SK-N-MC (cell line): ENCODE data around the gene PCIF1.

Experiments
- DNase-seq: peaks from one replicate; pipeline ENCODE4 v3.0.0-alpha.2; 2011; ENCODE audit warnings: low read depth, low spot score
- H3K27ac ChIP-seq: fragments of 200-600 bp; sonication (generic); 2 replicates; pipeline ENCODE4 v1.5.1; 2016; ENCODE audit warnings: mixed run types
- H3K36me3 ChIP-seq: fragments of 200-600 bp; sonication (generic); 2 replicates; pipeline ENCODE4 v1.6.1; 2017; ENCODE audit warnings: antibody characterized with exemption, low read length, mixed read lengths; ENCODE audit not compliant: insufficient read depth
- H3K4me3 ChIP-seq: fragments of 200-600 bp; sonication (generic); 2 replicates; pipeline ENCODE4 v1.5.1; 2016
- H3K9ac ChIP-seq: fragments of 200-600 bp; sonication (generic); 2 replicates; pipeline ENCODE4 v1.8.0; 2017; ENCODE audit warnings: mixed run types, mixed read lengths; ENCODE audit not compliant: insufficient read length
- H3K9me3 ChIP-seq: fragments of 200-600 bp; sonication (generic); 2 replicates; pipeline ENCODE4 v1.6.1; 2017; ENCODE audit warnings: low read depth, mild to moderate bottlenecking, antibody characterized with exemption, low read length, moderate library complexity, mixed read lengths
- EZH2 ChIP-seq: fragments of 200-600 bp; sonication (generic); IDR thresholded peaks from one replicate; pipeline ENCODE4 v1.6.1; 2017; ENCODE audit warnings: antibody characterized with exemption
- FOXP2 ChIP-seq: optimal IDR thresholded peaks from 2 replicates; pipeline ENCODE3; 2011; ENCODE audit warnings: mild to moderate bottlenecking, moderate library complexity; ENCODE audit not compliant: insufficient read depth; ENCODE audit errors: extremely low read length, control extremely low read depth
- POLR2AphosphoS5 ChIP-seq: IDR thresholded peaks from 2 replicates; pipeline ENCODE4 v1.6.1; 2012; ENCODE audit warnings: mild to moderate bottlenecking, low read depth, low read length, borderline replicate concordance

Gene PCIF1

DNA sequence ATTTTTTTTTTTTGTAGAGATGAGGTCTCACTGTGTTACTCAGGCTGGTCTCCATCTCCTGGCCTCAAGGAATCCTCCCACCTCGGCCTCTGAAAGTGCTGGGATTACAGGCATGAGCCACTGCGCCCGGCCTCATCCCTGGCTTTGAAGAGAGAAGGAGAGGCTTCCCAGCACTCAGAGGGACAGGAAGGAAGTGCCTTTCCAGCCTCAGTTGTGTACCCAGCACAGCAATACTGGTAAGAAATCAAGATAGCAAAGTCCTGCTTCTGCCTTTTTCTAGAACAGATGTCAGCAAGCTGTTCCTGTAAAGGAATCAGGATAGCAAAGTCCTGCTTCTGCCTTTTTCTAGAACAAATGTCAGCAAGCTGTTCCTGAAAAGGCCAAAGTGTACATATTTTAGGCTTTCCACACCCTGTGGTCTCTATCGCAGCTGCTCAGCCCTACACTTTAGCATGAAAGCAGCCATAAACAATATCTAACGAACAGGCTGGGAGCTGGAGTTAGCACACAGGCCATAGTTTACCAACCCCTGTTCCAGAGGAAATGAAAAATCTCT is 16.2 kb upstream of the PCIF1 start:
- Histone ChIP-seq H3K9me3 (no peaks in the 10 kb centered on the region), H3K27ac (no peak overlapping the region), H3K4me3 (no peak overlapping the region), H3K9ac (no peak overlapping the region), H3K36me3 (no peaks in the 10 kb centered on the region)
- no peak for DNase-seq
- TF ChIP-seq EZH2 (no peak), POLR2AphosphoS5 (no peak), FOXP2 (no peak)

DNA sequence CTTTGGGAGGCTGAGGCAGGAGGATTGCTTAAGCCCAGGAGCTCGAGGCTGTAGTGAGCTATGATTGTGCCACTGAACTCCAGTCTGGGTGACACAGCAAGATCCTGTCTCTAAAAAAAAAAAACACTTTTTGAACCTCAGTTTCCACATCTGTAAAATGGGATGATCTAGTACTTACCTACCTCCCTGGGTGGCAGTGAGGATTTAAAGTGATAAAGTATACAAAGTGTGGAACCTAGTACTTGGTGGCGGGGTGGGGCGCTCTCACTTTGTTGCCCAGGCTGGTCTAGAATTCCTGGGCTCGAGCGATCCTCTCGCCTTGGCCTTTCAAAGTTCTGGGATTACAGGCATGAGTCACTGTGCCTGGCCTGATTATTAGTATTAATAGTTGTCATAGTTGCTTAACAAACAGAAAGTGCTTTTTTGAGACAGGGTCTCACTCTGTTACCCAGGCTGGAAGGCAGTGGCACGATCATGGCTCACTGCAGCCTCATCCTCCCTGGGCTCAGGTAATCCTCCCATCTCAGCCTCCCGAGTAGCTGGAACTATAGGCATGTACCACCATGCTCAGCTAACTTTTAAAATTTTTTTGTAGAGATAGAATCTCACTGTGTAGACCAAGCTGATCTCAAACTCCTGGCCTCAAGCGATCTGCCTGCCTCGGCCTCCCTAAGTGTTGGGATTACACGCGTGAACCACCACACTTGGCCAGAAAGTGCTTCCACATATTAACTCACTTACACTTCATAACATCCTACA is 15.5 kb upstream of the PCIF1 start:
- no peaks in the 10 kb centered on the region for H3K9me3 ChIP-seq
- TF ChIP-seq FOXP2 (no peak), POLR2AphosphoS5 (no peak), EZH2 (no peak)
- no peak overlapping the region for H3K9ac ChIP-seq

DNA sequence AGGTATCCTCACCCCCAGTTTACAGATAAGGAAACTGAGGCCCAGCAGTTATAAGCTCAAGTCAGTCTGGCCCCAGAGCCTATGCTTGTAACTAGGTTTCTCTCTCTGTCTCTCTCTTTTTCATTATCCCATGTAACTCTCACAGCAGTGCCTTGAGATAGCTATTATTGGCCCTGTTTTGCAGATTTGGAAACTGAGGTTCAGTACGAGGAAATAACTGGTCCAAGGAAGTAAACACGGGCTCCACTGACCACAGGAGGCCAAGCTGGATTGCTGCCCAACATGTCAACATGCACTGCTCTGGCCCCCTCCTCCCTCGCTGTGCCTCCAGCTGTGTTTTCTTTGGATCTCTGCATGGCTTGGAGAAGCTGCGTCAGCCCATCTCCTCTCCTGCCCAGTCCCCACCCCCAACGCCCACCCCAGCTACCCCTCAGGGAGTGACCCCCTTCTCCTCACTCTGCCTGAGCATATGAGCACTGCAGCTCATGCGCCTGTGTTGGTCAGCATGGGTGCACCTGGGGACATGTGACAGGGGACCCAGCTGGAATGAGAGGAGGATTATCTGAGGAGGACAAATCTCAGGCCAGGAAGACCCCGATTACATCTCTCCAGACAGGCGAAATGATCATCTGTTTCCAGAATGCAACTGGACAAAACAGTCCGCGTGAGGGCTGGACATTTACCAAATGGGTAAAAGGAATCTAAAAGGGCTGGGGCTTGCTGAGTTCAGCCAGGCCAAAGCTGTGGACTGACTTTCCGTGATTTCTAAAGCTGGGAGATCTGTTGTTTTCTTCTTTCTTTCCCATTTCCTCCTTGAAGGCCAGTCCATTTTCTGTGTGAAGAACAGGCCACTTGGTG is 14.7 kb upstream of the PCIF1 start:
- Histone ChIP-seq H3K27ac (no peak overlapping the region), H3K4me3 (no peak overlapping the region), H3K36me3 (no peaks in the 10 kb centered on the region), H3K9ac (no peak overlapping the region), H3K9me3 (no peaks in the 10 kb centered on the region)
- no peak for DNase-seq
- TF ChIP-seq FOXP2: no peak
- no peak for TF ChIP-seq POLR2AphosphoS5
- no peak for TF ChIP-seq EZH2

More for the DNA sequence above, 15.5 kb upstream of the PCIF1 start:
- DNase-seq: no peak
- Histone ChIP-seq H3K4me3 (no peak overlapping the region), H3K27ac (no peak overlapping the region), H3K36me3 (no peaks in the 10 kb centered on the region)

DNA sequence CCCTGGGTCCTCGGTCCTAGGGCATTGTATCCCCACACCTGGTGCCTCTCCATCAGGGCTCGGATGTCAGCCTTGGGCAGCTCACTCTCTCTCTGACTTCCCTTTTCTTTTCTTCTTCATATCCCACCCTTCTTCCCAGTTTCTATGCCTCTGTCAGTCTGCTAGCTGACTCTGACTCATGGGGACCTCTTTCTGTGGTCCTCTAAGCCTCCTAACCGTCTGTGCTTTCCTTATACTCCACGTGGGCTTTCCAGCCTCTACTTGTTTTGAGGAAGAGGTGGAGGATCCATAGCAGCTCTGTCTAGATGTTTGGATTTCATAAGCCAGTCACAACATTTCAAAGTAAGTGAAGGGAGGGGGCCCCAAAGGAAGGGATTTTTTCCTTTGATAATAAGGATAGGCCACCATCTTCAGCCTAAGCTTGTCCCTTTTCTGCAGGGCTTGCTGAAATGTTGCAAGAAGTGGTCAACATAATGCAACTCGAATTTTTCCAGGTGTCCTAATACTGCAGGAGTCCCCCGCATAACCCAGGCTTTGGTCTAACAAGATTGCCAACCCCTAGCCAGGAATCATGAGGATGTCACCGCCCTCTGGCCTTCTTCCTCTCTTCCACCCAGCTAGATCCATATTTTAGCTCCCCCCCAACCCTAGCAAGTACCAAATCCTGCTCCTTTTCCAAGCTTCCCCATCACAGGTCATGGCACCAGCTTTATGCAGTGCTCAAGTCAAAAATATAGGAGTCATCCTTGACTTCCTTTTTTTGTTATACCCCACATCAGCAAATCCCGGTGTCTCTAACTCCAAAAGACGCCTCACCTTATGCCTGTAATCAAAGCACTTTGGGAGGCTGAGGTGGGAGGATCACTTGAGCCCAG is 13.8 kb upstream of the PCIF1 start:
- Histone ChIP-seq H3K36me3 (no peaks in the 10 kb centered on the region), H3K4me3 (no peak overlapping the region), H3K9me3 (no peaks in the 10 kb centered on the region), H3K27ac (no peak overlapping the region), H3K9ac (no peak overlapping the region)
- no peak for DNase-seq
- TF ChIP-seq POLR2AphosphoS5 (no peak), EZH2 (no peak), FOXP2 (no peak)

DNA sequence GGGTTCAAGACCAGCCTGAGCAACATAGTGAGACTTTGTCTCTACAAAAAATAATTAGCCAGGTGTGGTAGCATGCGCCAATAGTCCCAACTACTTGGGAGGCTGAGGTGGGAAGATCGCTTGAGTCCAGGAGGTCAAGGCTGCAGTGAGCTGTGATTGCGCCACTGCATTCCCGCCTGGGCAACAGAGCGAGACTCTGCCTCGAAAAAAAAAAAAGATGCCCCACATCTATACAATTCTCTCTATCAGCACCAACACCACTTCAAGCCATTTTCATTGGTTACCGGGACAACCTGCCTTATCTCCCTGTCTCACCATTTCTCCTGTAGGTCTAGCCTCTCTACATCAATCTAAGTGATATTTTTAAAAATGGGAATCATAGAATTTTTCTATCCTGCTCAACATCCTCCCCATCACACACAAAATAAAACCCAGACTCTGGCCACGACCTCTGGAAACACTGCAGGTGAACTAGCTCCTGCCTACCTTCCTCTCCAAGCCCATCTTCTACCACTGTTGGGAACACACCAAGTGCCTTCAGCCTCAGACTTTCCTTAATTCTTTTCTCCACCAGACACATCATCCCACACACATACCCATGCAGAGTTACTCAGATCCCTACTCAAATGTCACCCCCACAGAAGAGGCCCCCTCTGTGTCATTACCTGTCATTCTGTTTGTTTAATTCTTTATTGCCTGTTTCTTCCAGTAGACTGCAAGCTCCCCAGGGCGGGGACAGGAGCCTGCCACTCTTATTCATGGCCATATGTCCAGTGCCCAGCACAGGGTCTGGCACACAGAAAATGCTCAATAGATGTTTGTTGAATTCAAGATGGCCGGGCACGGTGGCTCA is 12.9 kb upstream of the PCIF1 start:
- Histone ChIP-seq H3K4me3 (no peak overlapping the region), H3K36me3 (no peaks in the 10 kb centered on the region), H3K9me3 (no peaks in the 10 kb centered on the region), H3K27ac (no peak overlapping the region), H3K9ac (no peak overlapping the region)
- no peak for TF ChIP-seq EZH2
- no peak for TF ChIP-seq POLR2AphosphoS5
- TF ChIP-seq FOXP2: no peak
- no peak for DNase-seq

DNA sequence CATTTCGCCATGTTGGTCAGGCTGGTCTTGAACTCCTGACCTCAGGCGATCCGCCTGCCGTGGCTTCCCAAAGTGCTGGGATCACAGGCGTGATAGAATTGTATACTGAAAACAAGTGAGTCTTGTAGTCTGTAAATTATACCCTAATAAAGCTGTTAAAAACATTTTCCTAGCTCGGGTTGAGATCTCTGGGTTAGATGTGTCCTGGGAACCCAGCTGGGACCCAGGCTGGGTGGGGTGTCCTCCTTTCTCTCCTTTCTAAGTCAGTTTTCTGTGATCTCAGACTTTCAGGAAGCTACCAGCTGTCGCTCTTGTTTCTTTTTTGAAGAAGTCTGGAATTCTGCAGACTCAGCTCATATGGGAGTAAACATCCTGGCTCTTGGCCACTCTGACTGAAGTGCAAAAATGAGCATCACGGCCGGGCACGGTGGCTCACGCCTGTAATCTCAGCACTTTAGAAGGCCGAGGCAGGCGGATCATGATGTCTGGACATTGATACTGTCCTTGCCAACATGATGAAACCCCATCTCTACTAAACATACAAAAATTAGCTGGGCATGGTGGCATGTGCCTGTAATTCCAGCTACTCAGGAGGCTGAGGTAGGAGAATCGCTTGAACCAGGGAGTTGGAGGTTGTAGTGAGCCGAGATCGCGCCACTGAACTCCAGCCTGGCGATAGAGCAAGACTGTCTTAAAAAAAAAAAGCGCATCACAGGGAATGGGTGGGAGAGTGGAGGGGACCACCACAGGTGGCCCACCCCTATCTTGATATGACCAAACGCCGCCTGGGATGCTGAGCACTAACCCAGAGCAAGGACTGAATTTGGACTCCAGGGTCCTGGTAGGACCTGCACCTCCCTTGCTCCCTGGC is 9.9 kb upstream of the PCIF1 start:
- TF ChIP-seq EZH2: no peak
- no peaks in the 10 kb centered on the region for H3K9me3 ChIP-seq
- DNase-seq: no peak
- H3K9ac ChIP-seq: peak overlapping the region; percentile 48
- no peaks in the 10 kb centered on the region for H3K36me3 ChIP-seq
- H3K4me3 ChIP-seq: peak overlapping the region; percentile 37; the same call in 1 of the 2 replicates
- peak overlapping the region; percentile 57; the same call in 1 of the 2 replicates for H3K27ac ChIP-seq
